ENCODE data around the gene UNC13B.

DNA sequence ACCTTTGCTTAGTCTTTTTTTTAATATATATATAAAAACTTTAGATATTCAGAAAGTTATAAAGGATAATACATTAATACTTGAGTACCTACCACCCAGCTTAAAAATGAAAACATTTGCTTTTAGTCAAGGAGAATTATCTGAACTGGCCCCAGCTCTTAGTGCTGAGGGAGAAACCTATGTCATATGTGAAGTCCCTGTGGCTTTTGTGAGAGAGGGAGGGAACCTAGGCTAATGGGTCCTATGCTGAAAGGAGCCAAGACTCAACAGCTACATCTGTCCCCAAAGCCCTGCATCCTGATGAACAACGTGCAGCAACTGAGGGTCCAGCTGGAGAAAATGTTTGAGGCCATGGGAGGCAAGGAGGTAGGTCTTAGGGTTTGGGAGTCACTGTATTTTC is 236.1 kb downstream of the UNC13B start:
- TF ChIP-seq, protein P1, sequence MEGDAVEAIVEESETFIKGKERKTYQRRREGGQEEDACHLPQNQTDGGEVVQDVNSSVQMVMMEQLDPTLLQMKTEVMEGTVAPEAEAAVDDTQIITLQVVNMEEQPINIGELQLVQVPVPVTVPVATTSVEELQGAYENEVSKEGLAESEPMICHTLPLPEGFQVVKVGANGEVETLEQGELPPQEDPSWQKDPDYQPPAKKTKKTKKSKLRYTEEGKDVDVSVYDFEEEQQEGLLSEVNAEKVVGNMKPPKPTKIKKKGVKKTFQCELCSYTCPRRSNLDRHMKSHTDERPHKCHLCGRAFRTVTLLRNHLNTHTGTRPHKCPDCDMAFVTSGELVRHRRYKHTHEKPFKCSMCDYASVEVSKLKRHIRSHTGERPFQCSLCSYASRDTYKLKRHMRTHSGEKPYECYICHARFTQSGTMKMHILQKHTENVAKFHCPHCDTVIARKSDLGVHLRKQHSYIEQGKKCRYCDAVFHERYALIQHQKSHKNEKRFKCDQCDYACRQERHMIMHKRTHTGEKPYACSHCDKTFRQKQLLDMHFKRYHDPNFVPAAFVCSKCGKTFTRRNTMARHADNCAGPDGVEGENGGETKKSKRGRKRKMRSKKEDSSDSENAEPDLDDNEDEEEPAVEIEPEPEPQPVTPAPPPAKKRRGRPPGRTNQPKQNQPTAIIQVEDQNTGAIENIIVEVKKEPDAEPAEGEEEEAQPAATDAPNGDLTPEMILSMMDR (IDR thresholded peaks at IDR 0.05; ENCODE audit: extremely low read depth in 1 of 2, insufficient read depth in 1 of 2, low read depth in 1 of 2, low read length in 2 of 2) = no peak
- TF ChIP-seq, protein P2, sequence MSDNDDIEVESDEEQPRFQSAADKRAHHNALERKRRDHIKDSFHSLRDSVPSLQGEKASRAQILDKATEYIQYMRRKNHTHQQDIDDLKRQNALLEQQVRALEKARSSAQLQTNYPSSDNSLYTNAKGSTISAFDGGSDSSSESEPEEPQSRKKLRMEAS (IDR thresholded peaks at IDR 0.05; ENCODE audit: insufficient read depth, insufficient read length) = no peak
- TF ChIP-seq POLR2AphosphoS5 (IDR thresholded peaks at IDR 0.05; ENCODE audit: insufficient read depth, low read depth, low read length) = no peak
- no peak for TF ChIP-seq GATA2 (IDR thresholded peaks at IDR 0.05; ENCODE audit: insufficient read depth, insufficient read length, low read depth, low read length)
- TF ChIP-seq POLR2A (IDR thresholded peaks at IDR 0.05; ENCODE audit: low read depth, low read length) = no peak
- no peak for TF ChIP-seq EZH2 (IDR thresholded peaks at IDR 0.05; ENCODE audit: borderline replicate concordance, low read depth, low read length, severe bottlenecking)

Measured in endothelial cell of umbilical vein (primary cell).